Measurements from ENCODE around the gene IL1R2.

The IL1R2 gene

GRCh38 chr2:101991721-101992145, at the start of gene IL1R2:
TSS of gene IL1R2 (plus strand) at chr2:101991960. CDS start at chr2:102008576, 16,616 bp downstream.
- no peak for DNase-seq (ENCODE audit: low spot score)

- no peak for DNase-seq (ENCODE audit: low spot score)
These were observed 48.9 kb upstream of the IL1R2 start for GRCh38 chr2:101942851-101943250.

- DNase-seq (ENCODE audit: low spot score), result no peak
These were observed 45.3 kb upstream of the IL1R2 start for GRCh38 chr2:101946372-101947039.

GRCh38 chr2:101947374-101947773, 44.4 kb upstream of the IL1R2 start:
- DNase-seq (ENCODE audit: low spot score), result no peak

GRCh38 chr2:101948625-101949155, 43.1 kb upstream of the IL1R2 start:
- DNase-seq (ENCODE audit: low spot score), result no peak

- no peak for DNase-seq (ENCODE audit: low spot score)
These were observed 42.5 kb upstream of the IL1R2 start for GRCh38 chr2:101949304-101949703.

- DNase-seq (ENCODE audit: low spot score), result no peak
These were observed 40.5 kb upstream of the IL1R2 start for GRCh38 chr2:101951296-101951695.

- DNase-seq (ENCODE audit: low spot score), result no peak
These were observed 39.2 kb upstream of the IL1R2 start for GRCh38 chr2:101952551-101952950.

- DNase-seq (ENCODE audit: low spot score), result no peak
These were observed 35.0 kb upstream of the IL1R2 start for GRCh38 chr2:101956465-101957438.

- no peak for DNase-seq (ENCODE audit: low spot score)
These were observed 33.7 kb upstream of the IL1R2 start for GRCh38 chr2:101958061-101958460.

GRCh38 chr2:101960819-101961337, 30.9 kb upstream of the IL1R2 start:
- no peak for DNase-seq (ENCODE audit: low spot score)

- no peak for DNase-seq (ENCODE audit: low spot score)
These were observed 30.2 kb upstream of the IL1R2 start for GRCh38 chr2:101961338-101962191.

GRCh38 chr2:101962309-101962708, 29.5 kb upstream of the IL1R2 start:
- DNase-seq (ENCODE audit: low spot score), result no peak

- DNase-seq (ENCODE audit: low spot score), result no peak
These were observed 28.6 kb upstream of the IL1R2 start for GRCh38 chr2:101963198-101963597.

- no peak for DNase-seq (ENCODE audit: low spot score)
These were observed 23.8 kb upstream of the IL1R2 start for GRCh38 chr2:101967826-101968513.

GRCh38 chr2:101969723-101970122, 22.0 kb upstream of the IL1R2 start:
- no peak for DNase-seq (ENCODE audit: low spot score)

GRCh38 chr2:101970901-101971300, 20.9 kb upstream of the IL1R2 start:
- DNase-seq (ENCODE audit: low spot score), result no peak

GRCh38 chr2:101971836-101972235, 19.9 kb upstream of the IL1R2 start:
- no peak for DNase-seq (ENCODE audit: low spot score)

- DNase-seq (ENCODE audit: low spot score), result no peak
These were observed 18.9 kb upstream of the IL1R2 start for GRCh38 chr2:101972621-101973434.

- DNase-seq (ENCODE audit: low spot score), result no peak
These were observed 17.1 kb upstream of the IL1R2 start for GRCh38 chr2:101974663-101975062.
